Body of pancreas (tissue), 4 donors: ENCODE results near the gene RIT2.

ENCODE experiments used
- POLR2A ChIP-seq, 3 donors: fragments of 450-650 bp; IDR thresholded peaks; one replicate each; pipeline ENCODE4 v1.6.1; 2016; ENCODE audit warnings: antibody characterized with exemption in 3 of 3, mild to moderate bottlenecking in 2 of 3
- TF ChIP-seq, protein P1 (sequence below), 7 experiments: fragments of 450-650 bp in 4 of 7; fragments of 200-600 bp in 3 of 7; sonication (generic) in 3 of 7; IDR thresholded peaks; one replicate each; pipeline ENCODE4 v1.5.1; 2016 to 2019; ENCODE audit warnings: antibody characterized with exemption in 7 of 7

DNA sequence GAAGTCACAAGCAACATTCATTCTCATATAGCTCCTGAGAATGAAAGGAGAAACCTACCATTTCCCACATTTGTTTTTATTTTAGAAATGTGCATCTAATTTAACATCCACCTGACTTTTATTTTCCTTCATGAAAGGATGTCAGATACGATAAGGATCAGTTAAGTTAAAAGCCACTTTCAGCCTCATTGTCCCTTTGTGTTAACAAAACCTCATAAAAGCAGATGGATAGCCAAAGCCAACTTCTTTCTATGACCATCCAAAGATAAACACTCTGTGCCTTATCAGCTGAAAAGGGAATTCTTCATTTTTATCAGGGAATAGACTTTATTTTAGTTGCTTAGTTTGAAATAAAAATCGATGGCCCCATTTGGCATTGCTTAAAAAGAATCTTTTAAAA, 25.7 kb upstream of the RIT2 start:
- TF ChIP-seq, protein P1, sequence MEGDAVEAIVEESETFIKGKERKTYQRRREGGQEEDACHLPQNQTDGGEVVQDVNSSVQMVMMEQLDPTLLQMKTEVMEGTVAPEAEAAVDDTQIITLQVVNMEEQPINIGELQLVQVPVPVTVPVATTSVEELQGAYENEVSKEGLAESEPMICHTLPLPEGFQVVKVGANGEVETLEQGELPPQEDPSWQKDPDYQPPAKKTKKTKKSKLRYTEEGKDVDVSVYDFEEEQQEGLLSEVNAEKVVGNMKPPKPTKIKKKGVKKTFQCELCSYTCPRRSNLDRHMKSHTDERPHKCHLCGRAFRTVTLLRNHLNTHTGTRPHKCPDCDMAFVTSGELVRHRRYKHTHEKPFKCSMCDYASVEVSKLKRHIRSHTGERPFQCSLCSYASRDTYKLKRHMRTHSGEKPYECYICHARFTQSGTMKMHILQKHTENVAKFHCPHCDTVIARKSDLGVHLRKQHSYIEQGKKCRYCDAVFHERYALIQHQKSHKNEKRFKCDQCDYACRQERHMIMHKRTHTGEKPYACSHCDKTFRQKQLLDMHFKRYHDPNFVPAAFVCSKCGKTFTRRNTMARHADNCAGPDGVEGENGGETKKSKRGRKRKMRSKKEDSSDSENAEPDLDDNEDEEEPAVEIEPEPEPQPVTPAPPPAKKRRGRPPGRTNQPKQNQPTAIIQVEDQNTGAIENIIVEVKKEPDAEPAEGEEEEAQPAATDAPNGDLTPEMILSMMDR (IDR thresholded peaks at IDR 0.05) = no peak
- TF ChIP-seq POLR2A (IDR thresholded peaks at IDR 0.05) = no peak
